GM10847 (cell line): ENCODE data around the gene GRIK2.

Source experiments
- POLR2A ChIP-seq: IDR thresholded peaks from 2 replicates; pipeline ENCODE4 v1.6.1; 2011; ENCODE audit not compliant: insufficient read length; ENCODE audit errors: extremely low read depth

Gene GRIK2

DNA sequence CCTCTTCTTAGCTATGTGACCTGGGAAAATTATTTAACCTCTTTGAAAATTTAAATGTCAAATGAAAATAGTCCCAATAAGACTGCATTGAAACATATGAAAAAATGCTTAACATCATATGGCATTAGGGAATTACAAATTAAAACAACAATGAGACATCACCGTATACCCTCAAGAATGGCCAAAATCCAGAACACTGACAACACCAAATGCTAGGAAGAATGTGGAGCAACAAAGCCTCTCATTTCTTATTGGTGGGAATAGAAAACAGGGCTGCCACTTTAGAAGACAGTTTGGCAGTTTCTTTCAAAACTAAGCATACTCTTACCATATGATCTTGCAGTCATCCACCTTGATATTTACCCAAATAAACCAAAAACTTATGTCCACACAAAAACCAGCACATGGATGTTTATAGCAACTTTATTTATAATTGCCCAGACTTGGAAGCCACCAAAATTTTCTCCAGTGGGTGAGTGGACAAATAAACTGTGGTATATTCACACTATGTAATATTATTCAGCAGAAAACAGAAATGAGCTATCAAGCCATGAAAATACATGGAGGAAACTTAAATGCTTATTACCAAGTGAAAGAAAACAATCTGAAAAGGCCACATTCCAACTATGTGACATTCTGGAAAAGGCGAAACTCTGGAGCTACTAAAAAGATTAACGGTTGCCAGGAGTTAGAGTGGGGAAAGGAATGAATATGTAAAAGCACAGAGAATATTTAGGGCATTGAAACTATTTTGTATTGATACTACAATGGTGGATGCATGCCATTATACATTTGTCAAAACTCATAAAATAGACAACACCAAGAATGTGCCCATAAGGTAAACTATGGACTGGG is 459.9 kb downstream of the GRIK2 start:
- TF ChIP-seq POLR2A = no peak

DNA sequence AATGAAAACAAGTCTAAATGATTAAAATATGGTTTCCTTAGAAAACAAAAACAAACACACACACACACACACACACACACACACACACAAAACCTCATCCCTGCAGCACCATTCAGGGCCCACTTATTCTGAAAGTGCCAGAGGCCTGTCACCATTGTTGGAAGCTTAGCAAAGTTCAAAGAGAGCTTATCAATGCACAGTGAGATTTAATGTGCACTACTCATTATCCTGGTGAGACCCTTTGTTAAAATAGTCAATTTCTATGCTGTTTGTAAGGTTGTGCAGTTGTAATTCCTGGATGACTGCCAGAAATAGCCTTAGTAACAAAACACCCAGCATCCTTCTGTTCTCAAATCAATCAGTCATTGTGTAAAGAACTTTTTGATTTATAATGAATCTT is 482.9 kb downstream of the GRIK2 start:
- no peak for TF ChIP-seq POLR2A

DNA sequence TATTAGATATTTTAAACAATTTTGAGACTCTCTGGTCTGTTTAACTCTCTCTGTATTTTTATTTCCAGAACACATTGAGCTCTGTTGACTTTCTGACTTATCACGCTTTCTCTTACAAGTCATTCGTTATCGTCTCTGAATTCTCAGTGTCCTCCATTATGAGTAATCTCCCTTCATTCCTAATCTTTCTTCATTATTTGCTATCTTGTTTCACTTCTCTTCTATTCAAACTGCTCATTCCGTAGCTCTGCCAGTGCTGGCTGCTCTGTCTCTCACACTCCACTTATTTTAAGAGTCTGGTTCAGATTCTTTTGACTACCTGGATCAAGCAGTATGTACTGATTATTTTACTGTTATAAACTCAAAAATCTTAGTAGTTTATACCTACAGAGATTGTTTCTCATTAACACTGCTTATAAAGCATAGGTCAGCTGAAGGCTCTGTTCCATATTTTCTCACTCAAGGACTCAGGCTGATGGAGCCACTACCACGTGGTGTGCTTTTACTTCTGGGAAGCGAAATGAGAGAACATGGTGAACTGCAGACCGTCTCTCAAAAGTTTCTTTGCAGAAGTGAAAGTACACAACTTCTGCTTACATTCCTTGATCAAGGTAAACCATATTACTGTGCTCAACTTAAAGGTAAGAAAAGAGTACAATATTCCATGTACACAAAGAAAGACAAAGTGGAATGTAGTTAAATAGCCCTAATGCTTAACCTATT is 485.2 kb downstream of the GRIK2 start:
- TF ChIP-seq POLR2A = no peak

DNA sequence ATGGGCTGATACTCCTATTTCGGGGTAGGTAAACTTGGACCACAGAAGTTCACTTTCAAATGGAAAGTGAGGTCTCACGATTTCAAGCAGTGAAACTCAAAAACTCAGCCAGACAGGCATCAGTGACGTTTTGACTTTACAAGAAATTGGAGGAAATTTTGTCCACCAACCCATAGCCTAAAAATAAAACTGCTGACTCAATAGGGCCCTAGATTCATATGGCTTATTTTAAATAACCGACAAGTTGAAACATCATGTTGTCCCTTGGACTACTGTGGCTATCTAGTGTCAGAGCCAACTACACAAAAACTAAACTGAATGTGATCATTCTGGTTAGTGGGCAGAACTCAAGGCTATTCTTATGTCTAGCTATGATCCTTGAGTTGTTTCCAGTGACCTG is 486.3 kb downstream of the GRIK2 start:
- no peak for TF ChIP-seq POLR2A

DNA sequence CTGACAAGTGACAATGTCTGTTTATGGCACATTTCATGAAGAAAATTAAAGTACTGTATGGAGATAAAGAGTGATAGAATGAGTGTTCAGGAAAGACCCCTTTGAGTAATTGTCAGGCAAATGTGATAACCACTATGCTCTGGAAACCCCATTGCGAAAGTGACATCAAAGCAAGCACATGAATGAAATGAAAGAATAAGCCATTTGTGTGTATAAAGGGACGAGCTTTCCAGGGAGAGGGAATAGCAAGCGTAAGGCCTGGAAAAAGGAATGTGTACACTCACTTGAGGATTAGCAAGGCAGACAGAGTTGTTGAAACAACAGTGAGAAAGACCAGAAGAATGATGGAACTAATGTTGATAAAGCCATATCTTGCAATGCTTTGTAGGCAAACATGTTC is 490.0 kb downstream of the GRIK2 start:
- TF ChIP-seq POLR2A = no peak

DNA sequence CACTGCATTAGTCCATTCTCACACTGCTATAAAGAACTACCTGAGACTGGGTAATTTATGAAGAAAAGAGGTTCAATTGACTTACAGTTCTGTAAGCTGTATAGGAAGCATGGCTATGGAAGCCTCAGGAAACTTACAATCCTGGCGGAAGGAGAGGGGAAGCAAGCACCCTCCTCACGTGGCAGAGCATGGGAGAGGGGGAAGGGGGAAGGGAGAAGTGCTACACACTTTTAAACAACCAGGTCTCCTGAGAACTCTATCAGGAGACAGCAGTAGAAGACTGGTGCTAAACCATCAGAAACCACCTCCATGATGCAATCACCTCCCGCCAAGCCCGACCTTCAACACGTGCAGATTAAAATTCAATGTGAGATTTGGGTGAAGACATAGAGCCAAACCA is 494.0 kb downstream of the GRIK2 start:
- TF ChIP-seq POLR2A = no peak

DNA sequence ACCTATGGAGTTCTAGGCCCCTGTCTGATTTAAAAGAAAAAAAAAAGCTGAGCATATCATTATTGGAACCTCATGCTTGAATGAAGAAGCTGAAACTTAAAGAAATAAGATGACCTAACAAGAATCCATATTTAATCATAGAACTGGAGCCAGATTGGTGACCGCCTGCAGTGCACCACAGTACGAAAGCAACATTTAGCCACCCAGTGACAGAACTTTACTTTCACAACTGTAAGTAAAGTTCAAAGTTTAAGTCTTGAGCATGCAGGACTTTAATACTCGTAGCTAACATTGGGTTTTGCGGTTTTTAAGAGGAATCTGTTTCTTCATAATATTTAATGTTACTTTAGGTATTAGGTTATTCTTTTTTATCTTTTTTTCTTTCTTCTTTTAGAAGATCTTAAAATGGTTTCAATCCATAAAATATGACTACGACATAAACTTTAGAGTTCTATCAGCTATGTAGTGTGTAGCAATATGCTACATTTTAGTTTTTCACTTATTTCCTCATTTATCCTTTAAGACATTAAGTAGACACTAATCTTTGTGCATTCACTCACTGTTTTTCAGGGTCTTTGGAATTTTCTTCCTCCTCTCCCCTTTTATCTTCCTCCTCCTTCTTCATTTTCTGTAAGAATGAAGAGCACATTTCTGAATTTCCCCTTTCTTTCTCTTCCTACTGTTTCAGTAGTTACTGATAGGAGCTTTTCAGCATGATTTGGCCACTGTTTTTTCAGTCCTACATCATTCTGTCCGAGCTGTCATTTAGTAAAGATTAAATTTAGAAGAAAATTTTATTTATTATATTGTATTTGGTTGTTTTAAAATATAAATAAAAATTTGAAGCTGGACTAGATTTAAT is 514.1 kb downstream of the GRIK2 start:
- TF ChIP-seq POLR2A = no peak

DNA sequence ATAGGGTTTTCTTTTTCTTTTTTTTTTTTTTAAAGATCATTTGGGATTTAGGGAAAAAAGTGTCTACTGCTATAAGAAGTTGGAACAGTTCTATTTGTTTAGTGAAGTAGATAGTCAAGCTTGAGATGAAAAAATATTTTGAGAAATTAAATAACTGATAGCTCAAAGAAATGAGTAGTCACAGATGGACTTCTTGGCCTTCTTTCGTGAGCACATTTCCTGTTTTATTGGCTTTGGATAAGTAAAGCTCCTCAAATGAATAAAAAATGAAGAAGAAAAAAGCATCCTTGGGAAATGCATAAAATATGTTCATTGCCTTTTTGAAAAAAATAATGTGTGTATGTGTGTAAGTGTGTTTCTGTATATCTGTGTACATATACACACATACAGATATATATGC is 515.9 kb downstream of the GRIK2 start:
- TF ChIP-seq POLR2A = no peak

DNA sequence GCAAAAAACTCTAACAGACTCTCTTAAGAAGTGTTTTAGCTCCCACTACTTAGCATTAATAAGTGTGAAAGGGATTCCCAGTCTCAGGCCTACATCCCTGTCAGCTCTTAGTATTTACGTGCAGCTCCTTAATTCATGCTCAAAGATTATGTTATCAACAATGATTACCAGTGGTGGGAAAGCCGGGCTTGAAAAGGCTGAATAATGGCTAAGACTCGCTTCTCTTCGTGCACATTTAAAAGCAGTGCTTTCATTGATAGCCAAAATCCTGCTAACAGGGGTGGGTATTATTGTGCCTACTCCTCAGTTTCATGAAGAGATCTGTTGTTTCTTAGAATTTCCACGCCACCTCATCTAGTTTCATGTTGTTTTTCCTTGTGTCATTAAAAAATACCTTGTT is 518.8 kb downstream of the GRIK2 start:
- TF ChIP-seq POLR2A = no peak

DNA sequence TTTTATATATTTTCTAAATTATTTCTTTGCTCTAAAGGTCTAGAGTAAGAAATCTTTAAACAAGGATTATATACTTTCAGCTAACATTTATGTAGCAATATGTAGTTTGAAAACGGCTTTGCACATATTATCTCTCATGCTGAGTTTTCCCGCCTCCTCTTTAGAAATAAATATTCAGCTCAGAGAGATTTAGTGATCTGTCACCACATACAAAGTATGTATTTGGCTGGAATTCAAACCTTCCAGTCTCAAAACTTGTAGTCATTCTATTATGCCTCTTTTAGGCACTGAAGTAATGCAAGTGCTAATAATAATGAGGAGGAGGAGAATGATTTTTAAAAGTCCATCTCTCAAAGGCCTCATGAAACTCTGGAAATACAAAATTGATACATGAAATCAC is 525.0 kb downstream of the GRIK2 start:
- no peak for TF ChIP-seq POLR2A

DNA sequence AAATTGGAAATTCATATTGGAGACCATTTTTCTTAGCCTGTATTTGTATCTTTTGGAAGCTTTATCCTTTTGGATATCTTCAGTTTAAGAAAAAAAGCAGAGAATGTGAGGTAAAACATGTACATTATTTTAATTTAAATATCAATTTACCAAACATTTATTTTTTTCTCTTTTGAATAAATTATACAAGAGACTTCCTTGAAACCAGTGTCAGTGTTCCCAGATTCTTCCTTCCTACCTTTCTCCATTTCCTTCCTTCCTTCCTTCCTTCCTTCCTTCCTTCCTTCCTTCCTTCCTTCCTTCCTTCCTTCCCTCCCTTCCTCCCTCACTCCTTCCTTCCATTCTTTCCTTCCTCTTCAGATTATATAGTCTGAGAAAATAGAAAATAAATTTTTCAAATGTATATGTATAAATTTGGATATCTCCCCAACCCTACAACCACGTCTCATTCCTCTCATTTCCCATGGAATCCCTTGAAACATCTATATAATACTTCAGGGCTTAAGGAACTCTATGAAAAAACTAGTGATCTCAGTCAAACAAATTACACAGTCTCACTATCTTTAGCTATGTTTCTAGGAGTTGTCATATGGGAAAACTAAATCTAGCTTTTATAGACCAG is 528.4 kb downstream of the GRIK2 start:
- TF ChIP-seq POLR2A = no peak

DNA sequence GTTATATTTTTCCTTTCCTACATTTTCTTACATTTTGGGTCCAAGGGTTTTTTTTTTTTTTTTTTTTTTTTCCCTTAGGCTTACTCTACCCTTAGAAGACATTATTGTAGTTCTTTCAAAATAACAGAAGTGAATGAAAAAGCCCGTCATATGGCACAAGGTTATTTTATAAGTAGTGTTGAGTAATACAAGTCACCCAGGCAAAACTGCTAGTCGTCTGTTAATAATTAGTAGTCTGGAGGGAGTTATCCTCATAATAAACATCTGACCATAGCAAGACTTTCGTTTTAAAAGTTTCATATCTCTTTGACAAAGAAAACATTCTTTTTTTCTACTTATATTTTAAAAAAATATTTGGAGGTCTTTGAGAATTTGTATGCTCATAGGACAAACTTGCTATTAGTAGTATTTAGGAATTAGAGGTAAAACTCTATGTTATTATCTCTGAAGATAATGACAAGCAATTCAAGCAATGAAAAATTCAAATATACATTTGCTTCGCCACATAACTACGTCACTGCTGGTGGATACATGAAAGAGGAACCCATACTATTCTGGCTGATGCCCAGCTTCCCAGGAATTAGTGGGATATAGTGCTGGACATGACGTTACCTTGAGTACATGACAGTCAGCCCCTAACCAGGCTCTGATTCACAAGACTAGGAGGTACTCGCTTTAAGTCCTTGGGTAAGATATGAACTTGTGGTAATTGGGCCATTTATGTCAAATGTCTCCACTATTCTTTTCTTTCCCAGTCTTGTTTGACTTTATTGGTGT is 532.8 kb downstream of the GRIK2 start:
- TF ChIP-seq POLR2A = no peak

DNA sequence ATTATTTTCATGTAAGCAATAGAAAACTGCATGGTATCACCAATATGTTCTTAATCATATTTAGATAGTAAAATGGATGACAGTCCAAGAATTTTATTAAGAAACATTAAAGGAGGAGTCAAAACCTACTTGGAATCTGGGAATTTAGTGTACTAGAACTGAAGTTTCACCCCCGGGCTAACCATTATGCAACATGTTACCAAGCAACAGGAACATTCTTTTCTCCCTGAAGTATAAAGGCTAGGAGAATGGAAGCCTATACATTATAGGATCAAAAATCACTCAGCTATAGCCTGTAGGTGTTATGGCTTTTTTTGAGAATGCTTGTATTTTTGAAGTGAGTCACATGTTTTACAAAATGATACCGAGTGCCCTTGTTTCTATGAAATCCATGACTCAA is 538.3 kb downstream of the GRIK2 start:
- TF ChIP-seq POLR2A = no peak

DNA sequence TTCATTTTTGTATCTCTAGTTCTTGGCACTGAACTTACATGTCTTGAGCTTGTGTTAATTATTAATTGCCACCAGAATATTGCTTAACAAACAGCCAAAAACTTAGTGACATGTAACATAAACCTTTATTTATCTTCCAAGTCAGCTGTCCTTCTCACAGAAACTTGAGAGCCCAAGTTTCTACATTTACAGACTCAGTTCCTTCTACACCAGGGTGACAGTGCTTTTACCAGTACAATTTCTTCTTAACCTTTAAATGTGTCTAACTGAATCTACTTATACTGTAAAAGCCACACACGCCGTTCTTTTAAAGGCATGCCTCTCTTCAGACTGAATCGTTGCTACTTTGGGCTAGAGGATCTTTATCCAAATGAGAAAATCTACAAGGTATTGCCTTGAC is 539.2 kb downstream of the GRIK2 start:
- TF ChIP-seq POLR2A = no peak

DNA sequence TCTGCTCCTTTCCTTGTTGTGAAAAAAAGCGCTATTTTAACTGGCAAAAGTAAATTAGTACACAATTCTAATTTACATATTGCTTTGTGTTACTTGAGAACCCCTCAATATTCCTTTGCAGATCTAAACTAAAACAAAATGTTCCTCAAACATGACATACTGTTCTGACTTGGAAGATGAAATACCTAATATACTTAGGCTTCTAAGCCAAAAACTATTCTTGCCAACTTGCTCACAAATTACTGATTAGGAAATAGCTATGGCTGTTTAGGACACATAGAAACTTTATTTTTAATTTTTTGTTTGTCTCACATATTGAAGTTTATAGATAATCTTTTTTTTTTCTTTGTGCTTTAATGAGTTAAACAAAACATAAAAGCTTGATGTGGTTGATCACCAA is 542.2 kb downstream of the GRIK2 start:
- no peak for TF ChIP-seq POLR2A

DNA sequence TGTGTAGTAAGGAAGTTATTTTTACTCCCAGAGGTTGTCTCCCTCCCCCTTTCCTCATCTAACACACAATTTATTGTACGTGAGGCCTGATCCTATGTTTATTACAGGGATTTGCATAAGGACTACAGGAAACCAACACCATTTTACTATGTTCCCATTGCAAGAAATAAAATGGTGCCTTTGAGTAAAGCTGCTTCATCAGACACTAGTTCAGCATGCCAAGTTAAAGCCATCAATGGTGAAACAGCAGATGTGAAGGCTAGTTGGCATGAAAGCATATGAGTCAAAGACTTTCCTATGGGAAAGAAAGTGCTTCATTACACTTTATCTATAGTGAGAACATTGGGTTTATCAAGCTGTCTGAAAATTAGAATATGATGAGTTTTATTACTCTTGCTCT is 543.0 kb downstream of the GRIK2 start:
- TF ChIP-seq POLR2A = no peak
